Activated CD4-positive, alpha-beta memory T cell treated with anti-CD3 and anti-CD28 coated beads for 36 hours (primary cell): ENCODE data around the gene RCAN1. TPM values are rescaled to one million over a fixed set of nuclear protein-coding genes. Genes with fewer than 3 reads are reported as not detected.

Source experiments
- CTCF ChIA-PET: fragments of 350-600 bp; sonication (Branson Sonifier 250); formaldehyde crosslinking; loops from one replicate; lab custom pipeline; 2021; ENCODE audit warnings: antibody characterized with exemption, inconsistent platforms; lab: Charles Lee
- POLR2A ChIA-PET: fragments of 350-600 bp; sonication (Branson Sonifier 250); formaldehyde crosslinking; loops from one replicate; lab custom pipeline; 2021; ENCODE audit warnings: antibody characterized with exemption; lab: Charles Lee
- DNase-seq: peaks from one replicate; pipeline ENCODE4 v3.0.0-alpha.2; 2020
- H3K27ac Mint-ChIP-seq: one replicate; pipeline ENCODE4 v1.8.0; 2021; ENCODE audit warnings: mixed read lengths
- H3K27me3 Mint-ChIP-seq: one replicate; pipeline ENCODE4 v1.8.0; 2021; ENCODE audit warnings: mixed read lengths
- H3K36me3 Mint-ChIP-seq: one replicate; pipeline ENCODE4 v1.8.0; 2021; ENCODE audit warnings: mixed read lengths
- H3K4me1 Mint-ChIP-seq: one replicate; pipeline ENCODE4 v1.8.0; 2021; ENCODE audit warnings: low read depth, mixed read lengths
- H3K4me3 Mint-ChIP-seq: one replicate; pipeline ENCODE4 v1.8.0; 2021; ENCODE audit warnings: mild to moderate bottlenecking, mixed read lengths
- H3K9me3 Mint-ChIP-seq: one replicate; pipeline ENCODE4 v1.8.0; 2021; ENCODE audit warnings: mixed read lengths
- intact Hi-C: fragments of 100-400 bp; cut with micrococcal nuclease; formaldehyde crosslinking; loops from one replicate; pipeline ENCODE4 v1.15.1; 2023
- total RNA-seq, 2 experiments: library from RNA; stranded (reverse); gene quantifications; one replicate each; pipeline ENCODE4 v1.2.3, GENCODE V29; 2021

Gene RCAN1
- total RNA-seq, 2 experiments from 2014 or later: 8.6 to 9.7 TPM

DNA sequence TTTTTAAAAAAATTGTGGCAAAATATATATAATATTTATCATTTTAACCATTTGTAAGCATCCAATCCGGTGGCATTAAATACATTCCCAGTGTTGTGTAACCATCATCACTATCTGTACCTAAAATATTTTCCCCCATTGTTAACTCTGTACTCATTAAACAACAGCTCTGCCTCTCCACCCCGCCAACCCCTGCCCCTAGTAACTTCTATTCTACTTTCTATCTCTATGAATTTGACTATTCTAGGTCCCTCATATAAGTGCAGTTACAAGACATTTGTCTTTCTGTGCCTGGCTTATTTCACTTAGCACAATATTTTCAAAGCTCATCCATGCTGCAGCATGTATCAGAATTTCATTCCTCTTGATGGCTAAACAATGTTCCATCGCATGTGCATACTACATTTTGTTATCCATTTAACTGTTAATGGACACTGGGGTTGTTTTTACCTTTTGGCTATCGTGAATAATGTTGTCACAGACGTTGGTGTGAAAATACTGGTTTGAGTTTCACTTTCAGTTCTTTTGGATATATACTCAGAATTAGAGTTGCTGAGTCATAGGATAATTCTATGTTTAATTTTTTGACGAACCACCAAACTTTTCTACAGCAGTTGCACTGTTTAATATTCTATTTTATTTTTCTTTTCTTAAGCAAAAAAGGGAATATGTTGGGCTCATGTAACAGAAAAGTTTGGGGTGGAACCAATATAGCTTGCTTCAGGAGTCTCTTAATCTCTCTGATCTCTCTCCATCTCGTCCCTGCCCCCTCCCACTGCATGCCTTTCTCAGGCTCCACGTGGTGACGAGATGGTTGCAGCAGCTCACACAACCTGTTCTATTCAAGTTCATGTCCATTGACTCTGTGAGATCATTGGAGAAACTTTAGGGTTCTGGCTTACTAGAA, 25.2 kb upstream of the RCAN1 start:
- CTCF ChIA-PET: interaction anchor here (2.4 kb wide), 1 partner anchor 9 kb away, joined by 7 read pairs; no protein-coding TSS in a partner anchor
- peak overlapping the region; percentile 70 for H3K27ac Mint-ChIP-seq
- DNase-seq: peak; percentile 50
- H3K27me3 Mint-ChIP-seq: no peaks in the 10 kb centered on the region
- no peaks in the 10 kb centered on the region for H3K36me3 Mint-ChIP-seq
- H3K9me3 Mint-ChIP-seq: no peaks in the 10 kb centered on the region
- intact Hi-C loops: loop anchor here (1.0 kb wide), 1 partner anchor 25 kb away; the partner anchor contains the start of gene RCAN1
- H3K4me3 Mint-ChIP-seq: peak overlapping the region; percentile 51
- POLR2A ChIA-PET: no interaction called here
- H3K4me1 Mint-ChIP-seq: peaks cover 25% of the 10 kb centered on the region

GRCh38 chr21:34639250-34639649, 24.3 kb upstream of the RCAN1 start:
- Mint-ChIP-seq H3K27me3 (no peaks in the 10 kb centered on the region), H3K36me3 (no peaks in the 10 kb centered on the region), H3K4me3 (no peak overlapping the region), H3K9me3 (no peaks in the 10 kb centered on the region), H3K27ac (no peak overlapping the region), H3K4me1 (peaks cover 25% of the 10 kb centered on the region)
- ChIA-PET POLR2A (no interaction called here), CTCF (interaction anchor here (1.1 to 2.4 kb wide), 2 partner anchors 8 to 272 kb away, joined by 3 to 7 read pairs; no protein-coding TSS in a partner anchor)
- no peak for DNase-seq
- intact Hi-C loops: no loop called here

- DNase-seq: no peak
- intact Hi-C loops: no loop called here
- CTCF ChIA-PET: interaction anchor here (1.0 to 1.7 kb wide), 6 partner anchors 9 to 275 kb away, joined by 3 to 4 read pairs (median 4); no protein-coding TSS in a partner anchor
- Mint-ChIP-seq H3K4me3 (no peak overlapping the region), H3K36me3 (no peaks in the 10 kb centered on the region), H3K4me1 (peaks cover 25% of the 10 kb centered on the region), H3K9me3 (no peaks in the 10 kb centered on the region), H3K27ac (no peak overlapping the region), H3K27me3 (peaks cover 4% of the 10 kb centered on the region)
- POLR2A ChIA-PET: no interaction called here
Observed at GRCh38 chr21:34636961-34637360, 22.0 kb upstream of the RCAN1 start.

DNA sequence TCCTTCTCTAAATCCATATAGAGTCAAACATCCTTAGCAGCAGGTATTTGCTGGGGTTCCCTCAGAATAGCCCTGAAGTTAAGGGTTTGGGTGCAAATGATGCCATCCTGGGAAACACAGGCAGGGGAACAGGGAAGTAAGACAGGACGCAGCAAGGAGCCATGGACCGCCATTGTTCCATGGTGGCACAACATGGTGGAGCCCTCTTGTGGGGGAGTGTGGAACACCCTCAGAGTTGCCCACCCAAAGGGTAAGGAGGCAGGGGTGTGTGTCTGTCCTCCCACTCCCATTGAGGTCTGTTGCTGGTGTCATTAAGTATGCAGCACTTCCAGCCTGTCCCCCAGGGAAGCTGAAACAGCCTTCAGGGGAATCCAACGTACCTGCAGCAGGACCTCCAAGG, 20.4 kb upstream of the RCAN1 start:
- peaks cover 12% of the 10 kb centered on the region for H3K4me1 Mint-ChIP-seq
- H3K9me3 Mint-ChIP-seq: no peaks in the 10 kb centered on the region
- ChIA-PET POLR2A (no interaction called here), CTCF (interaction anchor here (0.7 to 1.6 kb wide), 3 partner anchors 7 to 275 kb away, joined by 3 read pairs; no protein-coding TSS in a partner anchor)
- peaks cover 4% of the 10 kb centered on the region for H3K27me3 Mint-ChIP-seq
- intact Hi-C loops: no loop called here
- peak; percentile 31 for DNase-seq
- no peak overlapping the region for H3K4me3 Mint-ChIP-seq
- H3K27ac Mint-ChIP-seq: no peak overlapping the region
- H3K36me3 Mint-ChIP-seq: no peaks in the 10 kb centered on the region

- no peak overlapping the region for H3K27ac Mint-ChIP-seq
- H3K36me3 Mint-ChIP-seq: no peaks in the 10 kb centered on the region
- H3K9me3 Mint-ChIP-seq: no peaks in the 10 kb centered on the region
- intact Hi-C loops: no loop called here
- CTCF ChIA-PET: interaction anchor here (0.8 to 5.0 kb wide), 14 partner anchors 9 to 1830 kb away, joined by 3 to 53 read pairs (median 6); partner anchors contain the start of gene RCAN1
- no peaks in the 10 kb centered on the region for H3K4me1 Mint-ChIP-seq
- H3K4me3 Mint-ChIP-seq: no peak overlapping the region
- H3K27me3 Mint-ChIP-seq: peaks cover 6% of the 10 kb centered on the region
- no peak for DNase-seq
- POLR2A ChIA-PET: no interaction called here
Observed at GRCh38 chr21:34632498-34632897, 17.6 kb upstream of the RCAN1 start.

DNA sequence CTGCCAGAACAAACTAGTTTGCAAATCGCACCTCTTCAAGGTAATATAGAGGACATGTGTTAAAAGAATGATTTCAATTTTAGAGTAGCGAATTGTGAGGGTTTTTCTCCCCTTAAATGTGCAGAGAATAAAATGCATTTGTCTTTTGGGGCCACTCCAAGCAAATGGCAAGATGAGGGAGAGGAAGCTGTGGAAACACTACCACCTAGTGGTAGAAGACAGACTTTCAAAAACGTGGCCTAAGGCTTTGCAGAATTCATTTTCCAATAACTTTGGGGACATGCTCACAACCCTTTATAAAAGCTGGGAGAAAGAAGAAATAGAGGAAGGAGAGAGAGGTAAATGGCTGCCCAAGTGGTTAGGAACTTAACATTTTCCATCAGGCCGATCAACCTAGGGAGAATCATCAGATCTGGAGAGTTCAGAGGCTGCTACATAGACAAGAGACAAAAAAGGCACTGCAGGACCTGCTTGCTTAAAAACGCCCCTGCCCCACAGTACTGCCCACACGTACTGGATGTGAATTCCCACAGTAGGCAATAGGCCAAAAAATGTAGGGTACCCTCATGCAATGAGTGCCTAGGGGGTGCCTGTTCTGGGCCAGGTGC, 15.7 kb upstream of the RCAN1 start:
- Mint-ChIP-seq H3K9me3 (no peaks in the 10 kb centered on the region), H3K4me1 (no peaks in the 10 kb centered on the region), H3K4me3 (no peak overlapping the region), H3K36me3 (no peaks in the 10 kb centered on the region), H3K27me3 (peaks cover 14% of the 10 kb centered on the region), H3K27ac (no peak overlapping the region)
- intact Hi-C loops: no loop called here
- DNase-seq: peak; percentile 21
- ChIA-PET CTCF (interaction anchor here (0.6 to 5.0 kb wide), 25 partner anchors 9 to 729 kb away, joined by 3 to 53 read pairs (median 5); partner anchors contain the start of gene RCAN1), POLR2A (no interaction called here)

DNA sequence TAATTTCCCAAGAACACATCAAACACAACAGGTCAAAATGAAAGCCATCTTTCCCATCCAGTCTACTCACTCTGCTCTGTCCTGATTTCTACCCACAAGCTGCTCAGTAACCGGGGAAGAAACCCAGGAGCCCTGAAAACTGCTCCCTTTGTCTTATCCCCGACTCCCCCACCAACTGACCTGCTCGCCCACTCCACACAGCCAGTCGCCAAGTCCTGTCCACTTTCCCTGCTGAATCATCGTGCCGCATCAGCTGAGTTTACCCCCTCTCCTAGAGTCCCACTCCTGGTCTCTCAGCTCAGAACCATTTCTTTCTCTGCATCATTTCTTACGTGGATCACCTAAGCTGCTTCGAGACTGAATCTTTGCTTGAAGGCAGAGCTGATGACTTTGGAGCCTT, 11.2 kb upstream of the RCAN1 start:
- ChIA-PET POLR2A (no interaction called here), CTCF (interaction anchor here (0.7 to 2.3 kb wide), 5 partner anchors 10 to 264 kb away, joined by 3 to 11 read pairs (median 6); no protein-coding TSS in a partner anchor)
- Mint-ChIP-seq H3K36me3 (no peaks in the 10 kb centered on the region), H3K9me3 (no peaks in the 10 kb centered on the region), H3K4me3 (no peak overlapping the region), H3K27me3 (peaks cover 24% of the 10 kb centered on the region), H3K27ac (no peak overlapping the region), H3K4me1 (no peaks in the 10 kb centered on the region)
- no peak for DNase-seq
- intact Hi-C loops: no loop called here

DNA sequence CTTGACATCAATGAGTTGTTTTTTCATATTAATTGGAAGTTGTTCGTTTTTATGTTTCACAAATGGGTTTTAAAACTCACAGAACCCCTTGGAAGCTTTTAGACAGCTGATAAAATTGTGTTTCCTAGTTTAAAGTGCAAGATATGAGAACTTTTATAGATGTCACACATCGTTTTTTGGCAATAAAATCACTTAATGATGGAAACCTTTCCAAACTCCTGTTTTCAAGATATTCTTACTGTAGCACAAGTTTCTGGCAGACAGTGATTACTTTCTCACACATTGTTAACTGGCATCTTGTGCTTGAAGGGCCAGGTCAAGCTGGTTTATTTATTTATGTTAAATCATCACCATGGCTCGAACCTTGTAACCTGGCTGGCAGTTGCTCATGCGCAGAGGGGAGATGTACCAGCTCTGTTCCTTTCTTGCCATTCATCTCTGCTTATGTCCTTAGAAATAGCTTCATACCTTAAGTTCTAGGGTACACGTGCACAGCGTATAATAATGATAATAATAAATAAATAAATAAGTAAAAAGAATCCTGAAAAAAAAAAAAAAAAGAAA, 10.2 kb upstream of the RCAN1 start:
- H3K36me3 Mint-ChIP-seq: no peaks in the 10 kb centered on the region
- H3K4me1 Mint-ChIP-seq: no peaks in the 10 kb centered on the region
- H3K27me3 Mint-ChIP-seq: peaks cover 27% of the 10 kb centered on the region
- no peak overlapping the region for H3K4me3 Mint-ChIP-seq
- H3K9me3 Mint-ChIP-seq: no peaks in the 10 kb centered on the region
- intact Hi-C loops: no loop called here
- H3K27ac Mint-ChIP-seq: no peak overlapping the region
- no peak for DNase-seq
- ChIA-PET POLR2A (no interaction called here), CTCF (interaction anchor here (1.0 to 2.3 kb wide), 6 partner anchors 9 to 277 kb away, joined by 3 to 11 read pairs (median 4); no protein-coding TSS in a partner anchor)

DNA sequence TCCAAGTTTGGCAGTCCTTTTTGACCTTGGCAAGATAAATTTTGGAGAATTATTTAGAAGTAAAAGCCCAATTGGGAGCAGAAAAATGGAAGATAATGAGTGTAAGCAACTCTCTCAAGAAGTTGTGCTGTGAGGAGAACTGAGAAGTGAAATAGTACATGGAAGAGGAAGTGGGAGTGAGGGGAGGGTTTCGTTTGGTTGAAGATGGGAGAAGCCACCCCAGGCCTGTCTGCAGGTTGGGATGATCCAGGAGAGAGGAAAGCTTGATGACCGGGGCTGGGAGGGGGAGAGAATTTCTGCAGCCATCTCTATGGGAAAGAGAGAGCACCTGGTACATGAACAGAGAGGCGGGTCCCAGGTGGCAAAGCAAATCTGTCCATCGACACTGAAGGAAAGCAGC, 8.6 kb upstream of the RCAN1 start:
- ChIA-PET POLR2A (no interaction called here), CTCF (interaction anchor here (1.3 kb wide), 2 partner anchors 10 to 12 kb away, joined by 3 to 4 read pairs; no protein-coding TSS in a partner anchor)
- Mint-ChIP-seq H3K9me3 (no peaks in the 10 kb centered on the region), H3K27me3 (peaks cover 27% of the 10 kb centered on the region), H3K36me3 (no peaks in the 10 kb centered on the region), H3K4me3 (no peak overlapping the region), H3K4me1 (no peaks in the 10 kb centered on the region), H3K27ac (no peak overlapping the region)
- DNase-seq: no peak
- intact Hi-C loops: no loop called here

DNA sequence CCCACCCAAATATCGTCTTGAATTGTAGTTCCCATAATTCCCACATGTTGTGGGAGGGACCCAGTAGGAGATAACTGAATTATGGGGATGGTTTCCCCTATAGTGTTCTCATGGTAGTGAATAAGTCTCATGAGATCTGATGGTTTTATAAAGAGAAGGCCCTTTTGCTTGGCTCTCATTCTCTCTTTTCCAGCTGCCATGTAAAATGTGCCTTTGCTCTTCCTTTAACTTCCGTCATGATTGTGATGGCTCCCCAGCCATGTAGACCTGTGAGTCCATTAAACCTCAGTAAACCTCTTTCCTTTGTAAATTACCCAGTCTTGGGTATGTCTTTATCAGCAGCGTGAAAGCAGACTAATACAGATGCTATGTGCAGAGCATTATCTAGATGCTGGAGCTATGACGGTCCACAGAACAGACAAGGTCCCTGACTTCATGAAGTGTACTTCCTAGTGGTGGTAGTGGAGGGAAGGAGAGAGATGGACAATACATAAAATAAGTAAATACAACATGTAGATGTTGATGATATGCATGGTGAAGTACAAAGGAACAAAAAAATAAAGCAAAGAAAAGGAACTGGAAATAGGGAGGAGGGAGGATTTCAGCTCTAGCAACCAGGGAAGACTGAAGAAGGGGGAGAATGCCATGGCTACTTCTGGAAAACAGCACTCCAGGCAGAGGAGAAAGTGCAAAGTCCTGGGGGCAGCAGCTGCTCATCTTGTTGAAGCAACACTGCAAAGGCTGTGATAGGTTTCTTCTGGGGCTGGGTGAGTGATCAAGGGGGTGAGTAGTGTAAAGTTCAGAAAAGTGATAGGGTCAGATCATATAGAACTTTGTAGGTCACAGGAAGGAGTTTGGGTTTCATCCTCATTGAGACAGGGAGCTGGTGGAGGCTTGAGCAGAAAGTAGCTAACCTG, 6.8 kb upstream of the RCAN1 start:
- POLR2A ChIA-PET: no interaction called here
- CTCF ChIA-PET: interaction anchor here (0.6 to 2.8 kb wide), 4 partner anchors 10 to 969 kb away, joined by 3 to 21 read pairs (median 4); no protein-coding TSS in a partner anchor
- no peak overlapping the region for H3K27ac Mint-ChIP-seq
- no peaks in the 10 kb centered on the region for H3K9me3 Mint-ChIP-seq
- no peak for DNase-seq
- peaks cover 25% of the 10 kb centered on the region for H3K27me3 Mint-ChIP-seq
- intact Hi-C loops: no loop called here
- no peak overlapping the region for H3K4me3 Mint-ChIP-seq
- H3K4me1 Mint-ChIP-seq: no peaks in the 10 kb centered on the region
- no peaks in the 10 kb centered on the region for H3K36me3 Mint-ChIP-seq
